Ishikawa (cell line): ENCODE data around the gene DHDH.
A peak's percentile ranks its signal among the peaks of the same experiment; 100 is the strongest.

Experiments used
- CEBPB ChIP-seq: IDR thresholded peaks from 2 replicates; pipeline ENCODE4 v1.6.1; 2012
- CREB1 ChIP-seq: IDR thresholded peaks from 2 replicates; pipeline ENCODE4 v1.6.1; 2012; ENCODE audit warnings: low read depth
- EP300 ChIP-seq: IDR thresholded peaks from 2 replicates; pipeline ENCODE4 v1.6.1; 2012; ENCODE audit warnings: borderline replicate concordance
- TAF1 ChIP-seq: IDR thresholded peaks from 2 replicates; pipeline ENCODE4 v1.6.1; 2012; ENCODE audit warnings: low read depth, mild to moderate bottlenecking
- TCF12 ChIP-seq: IDR thresholded peaks from 2 replicates; pipeline ENCODE4 v1.6.1; 2012; ENCODE audit warnings: low read depth
- TEAD4 ChIP-seq: IDR thresholded peaks from 2 replicates; pipeline ENCODE4 v1.6.1; 2012
- ZBTB7A ChIP-seq: IDR thresholded peaks from 2 replicates; pipeline ENCODE4 v1.6.1; 2012; ENCODE audit warnings: low read depth
- TF ChIP-seq, protein P1 (sequence below): IDR thresholded peaks from 2 replicates; pipeline ENCODE4 v1.6.1; 2012
- TF ChIP-seq, protein P2 (sequence below): IDR thresholded peaks from 2 replicates; pipeline ENCODE4 v1.6.1; 2012
- TF ChIP-seq, protein P3 (sequence below): IDR thresholded peaks from 2 replicates; pipeline ENCODE4 v1.6.1; 2012; ENCODE audit warnings: low read depth, mild to moderate bottlenecking

DHDH gene

DNA sequence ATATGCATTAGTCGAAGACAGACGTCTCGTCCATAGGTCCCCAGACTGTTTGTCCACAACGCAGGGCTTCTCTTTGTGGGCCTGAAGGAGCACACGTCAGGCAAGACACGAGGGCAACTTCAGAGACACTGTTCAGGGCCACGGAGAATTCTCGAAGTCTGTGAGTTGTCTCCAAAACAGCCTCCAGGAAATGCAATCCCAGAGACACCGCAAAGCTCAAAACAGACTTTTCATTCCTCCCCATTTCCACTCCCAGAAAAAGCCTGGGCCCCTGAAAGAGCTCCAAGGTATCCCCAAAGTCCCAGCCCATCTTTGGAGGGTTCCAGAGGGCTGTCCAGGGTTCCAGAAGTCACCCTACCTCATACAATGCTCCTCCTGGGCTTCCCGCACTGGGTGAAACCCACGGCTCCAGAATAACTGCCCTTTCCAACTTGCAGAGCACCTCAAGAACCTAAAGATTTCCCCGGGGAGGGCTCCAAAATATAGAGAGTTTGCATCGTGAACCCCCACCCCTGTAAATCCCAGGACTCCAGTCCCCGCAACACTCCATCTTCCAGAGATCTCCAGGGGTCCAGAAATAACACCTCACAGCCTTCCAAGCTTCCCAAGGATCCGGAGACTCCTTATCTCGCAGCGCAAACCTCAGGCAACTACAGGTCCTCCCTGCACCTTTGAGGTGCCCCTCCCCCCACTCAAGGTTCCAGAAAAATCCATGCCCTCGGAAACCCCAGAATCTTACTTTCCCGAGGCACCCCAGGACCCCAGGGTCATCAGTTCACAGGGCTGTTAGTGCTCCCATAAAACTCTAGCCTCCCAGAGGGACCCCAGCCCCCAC is 30.9 kb downstream of the DHDH start:
- TF ChIP-seq TAF1 (0 out of 2 replicates have a peak, but pooled peaks have one; percentile 19), TCF12 (no peak)

DNA sequence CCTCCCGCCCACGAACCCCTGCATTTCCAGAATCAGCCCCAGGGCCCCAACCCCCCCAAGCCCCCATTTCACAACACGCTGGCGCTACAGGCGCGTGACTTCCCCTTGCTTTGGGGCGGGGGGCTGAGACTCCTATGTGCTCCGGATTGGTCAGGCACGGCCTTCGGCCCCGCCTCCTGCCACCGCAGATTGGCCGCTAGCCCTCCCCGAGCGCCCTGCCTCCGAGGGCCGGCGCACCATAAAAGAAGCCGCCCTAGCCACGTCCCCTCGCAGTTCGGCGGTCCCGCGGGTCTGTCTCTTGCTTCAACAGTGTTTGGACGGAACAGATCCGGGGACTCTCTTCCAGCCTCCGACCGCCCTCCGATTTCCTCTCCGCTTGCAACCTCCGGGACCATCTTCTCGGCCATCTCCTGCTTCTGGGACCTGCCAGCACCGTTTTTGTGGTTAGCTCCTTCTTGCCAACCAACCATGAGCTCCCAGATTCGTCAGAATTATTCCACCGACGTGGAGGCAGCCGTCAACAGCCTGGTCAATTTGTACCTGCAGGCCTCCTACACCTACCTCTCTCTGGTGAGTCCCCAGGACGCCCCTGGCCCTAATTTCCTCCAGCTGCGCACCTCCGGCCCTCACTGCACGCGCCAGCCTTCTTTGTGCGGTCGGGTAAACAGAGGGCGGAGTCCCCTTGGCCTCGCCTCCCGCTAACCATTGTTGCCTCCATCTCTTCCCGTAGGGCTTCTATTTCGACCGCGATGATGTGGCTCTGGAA is 31.7 kb downstream of the DHDH start, which contains the start of gene FTL:
Gene FTL, plus strand, starts transcription at position 270 of the 766 bp plus-strand sequence. Its CDS starts 199 bp downstream, at position 469.
- TF ChIP-seq TEAD4 (0 out of 2 replicates have a peak, but pooled peaks have one; percentile 8), EP300 (no peak), CEBPB (peak; percentile 46; the same call in 1 of the 2 replicates), TAF1 (peak; percentile 88), ZBTB7A (no peak)
- TF ChIP-seq, protein P1, sequence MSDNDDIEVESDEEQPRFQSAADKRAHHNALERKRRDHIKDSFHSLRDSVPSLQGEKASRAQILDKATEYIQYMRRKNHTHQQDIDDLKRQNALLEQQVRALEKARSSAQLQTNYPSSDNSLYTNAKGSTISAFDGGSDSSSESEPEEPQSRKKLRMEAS, result peak; percentile 39
- TF ChIP-seq, protein P2, sequence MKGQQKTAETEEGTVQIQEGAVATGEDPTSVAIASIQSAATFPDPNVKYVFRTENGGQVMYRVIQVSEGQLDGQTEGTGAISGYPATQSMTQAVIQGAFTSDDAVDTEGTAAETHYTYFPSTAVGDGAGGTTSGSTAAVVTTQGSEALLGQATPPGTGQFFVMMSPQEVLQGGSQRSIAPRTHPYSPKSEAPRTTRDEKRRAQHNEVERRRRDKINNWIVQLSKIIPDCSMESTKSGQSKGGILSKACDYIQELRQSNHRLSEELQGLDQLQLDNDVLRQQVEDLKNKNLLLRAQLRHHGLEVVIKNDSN, result peak; percentile 68

DNA sequence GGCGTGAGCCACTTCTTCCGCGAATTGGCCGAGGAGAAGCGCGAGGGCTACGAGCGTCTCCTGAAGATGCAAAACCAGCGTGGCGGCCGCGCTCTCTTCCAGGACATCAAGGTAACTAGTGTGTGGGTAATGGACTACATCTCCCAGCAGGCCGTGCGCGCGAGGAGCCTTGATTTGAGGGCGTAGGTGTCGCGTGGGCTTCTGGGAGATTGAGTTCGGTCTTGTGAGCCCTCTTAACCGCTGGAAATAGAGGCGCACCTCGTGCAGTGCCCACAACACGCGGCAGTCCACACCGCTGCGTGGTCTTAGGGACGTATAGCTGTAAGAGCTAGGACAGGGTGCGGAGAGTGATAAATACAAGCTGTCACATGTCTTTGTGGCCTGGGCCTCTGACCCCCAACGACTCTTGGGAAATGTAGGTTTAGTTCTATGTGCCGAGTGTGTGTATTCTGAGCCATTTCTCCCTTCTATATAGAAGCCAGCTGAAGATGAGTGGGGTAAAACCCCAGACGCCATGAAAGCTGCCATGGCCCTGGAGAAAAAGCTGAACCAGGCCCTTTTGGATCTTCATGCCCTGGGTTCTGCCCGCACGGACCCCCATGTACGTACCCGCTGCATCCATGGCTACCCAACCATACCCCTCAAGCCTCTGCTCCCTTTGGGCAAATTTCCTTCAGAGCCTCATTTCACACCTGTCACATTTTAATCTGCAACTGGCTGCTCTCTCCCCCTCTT is 32.5 kb downstream of the DHDH start:
- TF ChIP-seq, protein P2, result 0 out of 2 replicates have a peak, but pooled peaks have one; percentile 23
- TF ChIP-seq, protein P1, result peak; percentile 46
- TF ChIP-seq EP300, result no peak

DNA sequence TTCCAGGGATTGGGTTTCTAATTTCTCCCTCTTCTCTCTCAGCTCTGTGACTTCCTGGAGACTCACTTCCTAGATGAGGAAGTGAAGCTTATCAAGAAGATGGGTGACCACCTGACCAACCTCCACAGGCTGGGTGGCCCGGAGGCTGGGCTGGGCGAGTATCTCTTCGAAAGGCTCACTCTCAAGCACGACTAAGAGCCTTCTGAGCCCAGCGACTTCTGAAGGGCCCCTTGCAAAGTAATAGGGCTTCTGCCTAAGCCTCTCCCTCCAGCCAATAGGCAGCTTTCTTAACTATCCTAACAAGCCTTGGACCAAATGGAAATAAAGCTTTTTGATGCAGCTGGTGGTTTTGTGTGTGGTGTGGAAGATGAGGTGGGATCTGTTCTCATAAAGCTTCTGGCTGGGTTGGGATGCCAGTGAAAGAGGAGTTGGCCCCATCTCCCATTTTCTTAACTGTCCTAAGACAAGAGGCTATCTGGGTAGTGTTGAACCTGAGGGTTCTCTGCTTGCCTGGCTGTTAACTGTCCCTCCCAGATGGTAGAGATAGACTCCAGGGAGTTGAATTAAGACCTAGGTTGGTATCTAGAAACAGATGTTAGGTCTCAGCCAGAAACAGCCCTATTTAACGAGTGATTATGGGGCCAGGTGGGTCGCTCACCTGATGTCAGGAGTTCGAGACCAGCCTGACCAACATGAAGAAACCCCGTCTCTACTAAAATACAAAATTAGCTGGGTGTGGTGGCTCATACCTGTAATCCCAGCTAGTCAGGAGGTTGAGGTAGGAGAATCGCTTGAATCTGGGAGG is 33.2 kb downstream of the DHDH start:
- TF ChIP-seq, protein P3, sequence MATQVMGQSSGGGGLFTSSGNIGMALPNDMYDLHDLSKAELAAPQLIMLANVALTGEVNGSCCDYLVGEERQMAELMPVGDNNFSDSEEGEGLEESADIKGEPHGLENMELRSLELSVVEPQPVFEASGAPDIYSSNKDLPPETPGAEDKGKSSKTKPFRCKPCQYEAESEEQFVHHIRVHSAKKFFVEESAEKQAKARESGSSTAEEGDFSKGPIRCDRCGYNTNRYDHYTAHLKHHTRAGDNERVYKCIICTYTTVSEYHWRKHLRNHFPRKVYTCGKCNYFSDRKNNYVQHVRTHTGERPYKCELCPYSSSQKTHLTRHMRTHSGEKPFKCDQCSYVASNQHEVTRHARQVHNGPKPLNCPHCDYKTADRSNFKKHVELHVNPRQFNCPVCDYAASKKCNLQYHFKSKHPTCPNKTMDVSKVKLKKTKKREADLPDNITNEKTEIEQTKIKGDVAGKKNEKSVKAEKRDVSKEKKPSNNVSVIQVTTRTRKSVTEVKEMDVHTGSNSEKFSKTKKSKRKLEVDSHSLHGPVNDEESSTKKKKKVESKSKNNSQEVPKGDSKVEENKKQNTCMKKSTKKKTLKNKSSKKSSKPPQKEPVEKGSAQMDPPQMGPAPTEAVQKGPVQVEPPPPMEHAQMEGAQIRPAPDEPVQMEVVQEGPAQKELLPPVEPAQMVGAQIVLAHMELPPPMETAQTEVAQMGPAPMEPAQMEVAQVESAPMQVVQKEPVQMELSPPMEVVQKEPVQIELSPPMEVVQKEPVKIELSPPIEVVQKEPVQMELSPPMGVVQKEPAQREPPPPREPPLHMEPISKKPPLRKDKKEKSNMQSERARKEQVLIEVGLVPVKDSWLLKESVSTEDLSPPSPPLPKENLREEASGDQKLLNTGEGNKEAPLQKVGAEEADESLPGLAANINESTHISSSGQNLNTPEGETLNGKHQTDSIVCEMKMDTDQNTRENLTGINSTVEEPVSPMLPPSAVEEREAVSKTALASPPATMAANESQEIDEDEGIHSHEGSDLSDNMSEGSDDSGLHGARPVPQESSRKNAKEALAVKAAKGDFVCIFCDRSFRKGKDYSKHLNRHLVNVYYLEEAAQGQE, result no peak
- no peak for TF ChIP-seq CEBPB

DNA sequence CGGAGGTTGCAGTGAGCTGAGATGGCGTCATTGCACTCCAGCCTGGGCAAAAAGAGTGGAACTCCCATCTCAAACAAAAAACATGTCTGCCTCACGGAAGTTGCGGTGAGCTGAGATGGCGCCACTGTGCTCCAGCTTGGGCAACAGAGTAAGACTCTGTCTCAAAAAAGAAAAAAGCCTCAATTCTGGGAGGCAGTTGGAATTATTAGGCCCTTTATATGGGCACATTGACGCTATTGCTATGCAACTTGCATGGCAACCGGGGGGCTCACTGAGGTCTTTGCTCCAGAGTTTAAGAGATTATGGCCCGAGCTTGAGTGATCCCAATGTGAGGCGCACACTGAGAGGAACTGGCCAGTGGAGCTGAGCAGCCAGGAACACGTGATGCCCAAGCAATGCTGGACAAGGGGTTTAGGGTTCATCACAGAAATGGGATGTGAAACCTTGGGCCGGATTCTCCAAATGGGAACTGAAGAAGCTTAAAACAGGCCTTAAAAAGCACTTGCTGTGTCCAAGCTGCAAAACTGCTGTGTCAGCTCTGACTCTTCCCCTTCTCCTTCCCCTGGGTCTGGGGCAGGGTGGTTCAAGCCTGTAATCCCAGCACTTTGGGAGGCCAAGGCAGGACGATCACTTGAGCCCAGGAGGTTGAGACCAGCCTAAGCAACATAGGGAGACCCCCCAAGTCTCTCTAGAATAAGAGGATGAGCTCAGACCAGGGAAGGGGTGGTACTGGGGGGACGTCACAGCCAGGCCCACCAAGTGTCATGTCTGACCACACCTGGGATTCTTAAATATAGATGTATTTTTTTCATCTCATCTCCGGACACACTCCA is 34.1 kb downstream of the DHDH start:
- TF ChIP-seq TAF1 (no peak), CEBPB (no peak), CREB1 (no peak)
- TF ChIP-seq, protein P3, result no peak
